HepG2 (cell line): ENCODE data around the gene OPRL1. TPM values are rescaled to one million over a fixed set of nuclear protein-coding genes. Genes with fewer than 3 reads are reported as not detected.

Source experiments
- ATAC-seq: fragments of 200-7000 bp; cut with Tn5 transposase; 3 replicates; pipeline ENCODE4 v1.9.1; 2020; ENCODE audit warnings: mild to moderate bottlenecking, moderate library complexity
- BruUV-seq: library from RNA; stranded (reverse); fragments of 400-500 nt; replicated peaks from 2 replicates; lab custom pipeline; 2021; lab: Mats Ljungman, UMichigan
- CTCF ChIA-PET: fragments of 300-600 bp; formaldehyde crosslinking; extraction: SDS; loops from one replicate; lab custom pipeline; 2021; ENCODE audit warnings: low total read pairs, inconsistent platforms, low intra/inter-chr PET ratio; lab: Yijun Ruan, JAX
- POLR2A ChIA-PET: fragments of 350-600 bp; sonication (Branson Sonifier 250); formaldehyde crosslinking; loops from one replicate; lab custom pipeline; 2020; ENCODE audit warnings: antibody characterized with exemption, inconsistent platforms; lab: Yijun Ruan, JAX
- DNase-seq: peaks from one replicate; pipeline ENCODE4 v3.0.0-alpha.2; 2015; ENCODE audit warnings: low spot score
- FAIRE-seq: peaks from 3 replicates; lab custom pipeline; 2011; peaks lifted over from hg19 to GRCh38; lab: Jason Lieb, UNC
- H2AFZ ChIP-seq: one replicate; pipeline ENCODE4 v1.6.1; 2011; ENCODE audit warnings: low read length, inconsistent platforms
- H3K27ac ChIP-seq: fragments of 300-600 bp; 3 replicates; pipeline ENCODE4 v1.8.0; 2011; ENCODE audit warnings: mixed run types, mild to moderate bottlenecking, mixed read lengths, low read length, inconsistent platforms; ENCODE audit not compliant: insufficient read depth; ENCODE audit errors: extremely low read length
- H3K27me3 ChIP-seq, 2 experiments: fragments of 200-600 bp in 1 of 2; 2 replicates in 1 of 2; 3 replicates in 1 of 2; pipeline versions ENCODE4 v1.6.0 to v1.8.0; 2011; ENCODE audit warnings: low read length in 2 of 2, mild to moderate bottlenecking in 2 of 2, moderate library complexity in 2 of 2, inconsistent platforms in 1 of 2; ENCODE audit not compliant: insufficient read depth in 2 of 2, control insufficient read depth in 1 of 2
- H3K36me3 ChIP-seq, 2 experiments: fragments of 200-600 bp in 1 of 2; replicated peaks in 1 of 2; 2 replicates in 1 of 2; 3 replicates in 1 of 2; pipeline versions ENCODE4 v1.5.1 to v1.8.0; 2011; ENCODE audit warnings: low read length in 2 of 2, inconsistent platforms in 1 of 2; ENCODE audit not compliant: insufficient read depth in 2 of 2, control insufficient read depth in 1 of 2
- H3K4me1 ChIP-seq: 2 replicates; pipeline ENCODE4 v1.5.1; 2012; ENCODE audit warnings: low read length, inconsistent platforms; ENCODE audit not compliant: insufficient read depth
- H3K4me2 ChIP-seq: 2 replicates; pipeline ENCODE4 v1.6.0; 2011; ENCODE audit warnings: low read depth, low read length, inconsistent platforms
- H3K4me3 ChIP-seq, 3 experiments: fragments of 200-600 bp in 1 of 3; sonication (generic), shearing (Covaris generic) in 1 of 3; replicated peaks in 1 of 3; 2 replicates each; pipeline ENCODE4 v1.5.1; 2011 to 2016; ENCODE audit warnings: low read length in 3 of 3, inconsistent platforms in 2 of 3, low read depth in 2 of 3, mild to moderate bottlenecking in 2 of 3, control low read depth in 1 of 3, mixed read lengths in 1 of 3; ENCODE audit not compliant: insufficient read depth in 1 of 3
- H3K79me2 ChIP-seq: one replicate; pipeline ENCODE4 v1.6.1; 2011; ENCODE audit warnings: low read length, inconsistent platforms; ENCODE audit not compliant: insufficient read depth
- H3K9ac ChIP-seq: 2 replicates; pipeline ENCODE4 v1.6.0; 2011; ENCODE audit warnings: mild to moderate bottlenecking, low read depth, low read length, inconsistent platforms; ENCODE audit not compliant: insufficient read depth
- H3K9me3 ChIP-seq: 2 replicates; pipeline ENCODE4 v1.5.1; 2012; ENCODE audit warnings: mild to moderate bottlenecking, low read length
- H4K20me1 ChIP-seq: 2 replicates; pipeline ENCODE4 v1.6.0; 2011; ENCODE audit warnings: inconsistent platforms, mild to moderate bottlenecking, low read length, moderate library complexity; ENCODE audit not compliant: insufficient read depth
- ADNP ChIP-seq: sonication (generic); formaldehyde crosslinking; IDR thresholded peaks from 2 replicates; pipeline ENCODE4 v1.4.0; 2020; ENCODE audit warnings: missing genetic modification reagents
- BCL6 ChIP-seq: IDR thresholded peaks from 2 replicates; pipeline ENCODE4 v1.6.1; 2016; ENCODE audit warnings: missing genetic modification reagents, missing compliant biosample characterization
- MTERF4 ChIP-seq: sonication (generic); formaldehyde crosslinking; IDR thresholded peaks from 2 replicates; pipeline ENCODE4 v1.8.0; 2023; ENCODE audit warnings: mild to moderate bottlenecking, missing genetic modification reagents
- NR1H2 ChIP-seq: sonication (generic); formaldehyde crosslinking; IDR thresholded peaks from 2 replicates; pipeline ENCODE4 v1.8.1; 2022; ENCODE audit warnings: low read depth, missing genetic modification reagents, borderline replicate concordance
- SP2 ChIP-seq: sonication (generic); formaldehyde crosslinking; IDR thresholded peaks from 2 replicates; pipeline ENCODE4 v1.5.1; 2020; ENCODE audit warnings: mild to moderate bottlenecking, missing genetic modification reagents
- ZHX2 ChIP-seq, 2 experiments: sonication (generic) in 1 of 2; formaldehyde crosslinking in 1 of 2; IDR thresholded peaks; 2 replicates each; pipeline versions ENCODE4 v1.6.1 to v1.9.0; 2014 to 2022; ENCODE audit warnings: antibody characterized with exemption in 1 of 2, borderline replicate concordance in 1 of 2, inconsistent platforms in 1 of 2, low read depth in 1 of 2, missing genetic modification reagents in 1 of 2
- ZNF224 ChIP-seq: sonication (generic); formaldehyde crosslinking; IDR thresholded peaks from 2 replicates; pipeline ENCODE4 v1.5.0; 2020; ENCODE audit warnings: mild to moderate bottlenecking, missing genetic modification reagents
- ZNF512B ChIP-seq: sonication (generic); formaldehyde crosslinking; IDR thresholded peaks from 2 replicates; pipeline ENCODE4 v1.5.1; 2020; ENCODE audit warnings: missing genetic modification reagents, mild to moderate bottlenecking, borderline replicate concordance
- WGBS: methylation state at CpG from one replicate; pipeline ENCODE4 v1.1.6; 2017; ENCODE audit warnings: low lambda C conversion rate; 5-methylcytosine and 5-hydroxymethylcytosine counted together
- in situ Hi-C: cut with HindIII; loops from 2 replicates; pipeline ENCODE4 v1.10.0; 2017; ENCODE audit warnings: low pct_unique_long_range_greater_than_20kb; ENCODE audit not compliant: extremely low pct_ligation_motif_present
- intact Hi-C: fragments of 100-400 bp; cut with micrococcal nuclease; formaldehyde crosslinking; loops from one replicate; pipeline ENCODE4 v1.10.0; 2022; ENCODE audit not compliant: unreplicated experiment
- polyA plus RNA-seq, 8 experiments: library from polyadenylated mRNA; depleted of rRNA in 3 of 8; stranded (reverse) in 7 of 8; unstranded in 1 of 8; fragments of >200 nt; fragmentation: Illumina TruSeq in 4 of 8; extraction: Trizol in 4 of 8; gene quantifications; 2 replicates each; pipeline versions ENCODE4 v1.2.1 to v1.2.3, GENCODE V29; 2011 to 2016; ENCODE audit warnings: low read depth in 4 of 8, missing spikeins in 1 of 8, mixed read lengths in 1 of 8; ENCODE audit not compliant: insufficient read depth in 1 of 8
- total RNA-seq, 5 experiments: library from RNA; depleted of rRNA; stranded (reverse); fragments of >200 nt; fragmentation: Illumina TruSeq; extraction: Trizol; gene quantifications; 2 replicates each; pipeline ENCODE4 v1.2.3, GENCODE V29; 2016; ENCODE audit warnings: low read depth in 1 of 5

Gene OPRL1
- total and polyA plus RNA-seq, 2 of the 13 experiments (the other 11 are each of a cell fraction or from before 2014, with no cell fraction given) = 0.35 to 0.71 TPM

GRCh38 chr20:64113796-64114355 lies 34.0 kb downstream of the OPRL1 start:
- H3K79me2 ChIP-seq = no peaks in the 10 kb centered on the region
- H3K27me3 ChIP-seq = peaks cover 29 to 65% of the 10 kb centered on the region in 2 experiments
- H3K9me3 ChIP-seq = no peaks in the 10 kb centered on the region
- TF ChIP-seq ADNP (CRISPR knock-in tag) (no peak), ZHX2 (IDR thresholded peaks at IDR 0.05; ENCODE audit: low read depth) (no peak), ZHX2 (CRISPR knock-in tag; IDR thresholded peaks at IDR 0.05; ENCODE audit: borderline replicate concordance) (no peak), MTERF4 (CRISPR knock-in tag) (no peak), BCL6 (CRISPR knock-in tag) (no peak), SP2 (CRISPR knock-in tag) (no peak), ZNF512B (CRISPR knock-in tag) (no peak), ZNF224 (no peak), NR1H2 (CRISPR knock-in tag) (no peak)
- in situ Hi-C loops = no loop called here
- no peak overlapping the region for H3K9ac ChIP-seq
- intact Hi-C loops = no loop called here
- ATAC-seq (no peak), DNase-seq (no peak), FAIRE-seq (no peak)
- H3K36me3 ChIP-seq = no peaks in the 10 kb centered on the region
- H3K4me1 ChIP-seq = peaks cover 21% of the 10 kb centered on the region
- WGBS = 27% methylated on average over 13 of the region's 13 CpGs
- peaks cover 5% of the 10 kb centered on the region; the same call in 1 of the 2 replicates for H4K20me1 ChIP-seq
- H3K4me2 ChIP-seq = no peak overlapping the region
- ChIA-PET CTCF (no interaction called here), POLR2A (no interaction called here)
- no peak overlapping the region for H2AFZ ChIP-seq
- no peak overlapping the region for H3K4me3 ChIP-seq
- H3K27ac ChIP-seq = no peak overlapping the region
- BruUV-seq = no TSS peak
